ENCODE measurements around the gene CAMTA1. TPM values are rescaled to one million over a fixed set of nuclear protein-coding genes. Genes with fewer than 3 reads are reported as not detected.

The CAMTA1 gene
- total RNA-seq, 1 donor from 2014 or later, result 109 TPM

DNA sequence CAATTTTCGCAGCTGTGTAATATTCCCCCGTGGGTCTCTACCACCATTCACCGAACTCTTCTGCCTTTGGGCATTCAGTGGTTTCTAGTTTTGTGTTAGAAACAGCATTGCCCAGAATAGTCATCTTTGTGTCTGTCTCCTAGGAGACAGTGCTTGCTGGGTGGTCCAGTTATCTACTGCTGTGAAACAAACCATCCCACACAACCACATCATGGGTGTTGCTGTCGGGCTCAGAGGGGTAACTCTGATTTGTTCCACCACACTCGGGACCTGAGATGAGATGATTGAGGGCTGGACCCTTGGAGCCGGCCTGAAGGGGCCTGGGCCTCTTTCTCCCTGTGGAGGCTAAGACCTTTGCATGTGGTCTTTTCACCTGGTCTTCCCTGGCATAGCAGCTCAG lies 558.6 kb downstream of the CAMTA1 start:
- peaks cover 23% of the 10 kb centered on the region for H3K4me1 Mint-ChIP-seq
- H3K9me3 Mint-ChIP-seq, result peaks cover 4% of the 10 kb centered on the region
- DNase-seq (ENCODE audit: low read depth, low spot score), result no peak
- TF ChIP-seq, protein P1, sequence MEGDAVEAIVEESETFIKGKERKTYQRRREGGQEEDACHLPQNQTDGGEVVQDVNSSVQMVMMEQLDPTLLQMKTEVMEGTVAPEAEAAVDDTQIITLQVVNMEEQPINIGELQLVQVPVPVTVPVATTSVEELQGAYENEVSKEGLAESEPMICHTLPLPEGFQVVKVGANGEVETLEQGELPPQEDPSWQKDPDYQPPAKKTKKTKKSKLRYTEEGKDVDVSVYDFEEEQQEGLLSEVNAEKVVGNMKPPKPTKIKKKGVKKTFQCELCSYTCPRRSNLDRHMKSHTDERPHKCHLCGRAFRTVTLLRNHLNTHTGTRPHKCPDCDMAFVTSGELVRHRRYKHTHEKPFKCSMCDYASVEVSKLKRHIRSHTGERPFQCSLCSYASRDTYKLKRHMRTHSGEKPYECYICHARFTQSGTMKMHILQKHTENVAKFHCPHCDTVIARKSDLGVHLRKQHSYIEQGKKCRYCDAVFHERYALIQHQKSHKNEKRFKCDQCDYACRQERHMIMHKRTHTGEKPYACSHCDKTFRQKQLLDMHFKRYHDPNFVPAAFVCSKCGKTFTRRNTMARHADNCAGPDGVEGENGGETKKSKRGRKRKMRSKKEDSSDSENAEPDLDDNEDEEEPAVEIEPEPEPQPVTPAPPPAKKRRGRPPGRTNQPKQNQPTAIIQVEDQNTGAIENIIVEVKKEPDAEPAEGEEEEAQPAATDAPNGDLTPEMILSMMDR (conservative IDR thresholded peaks at IDR 0.05), result no peak
- no peaks in the 10 kb centered on the region for H3K27me3 Mint-ChIP-seq (ENCODE audit: low read depth)
- H3K27ac Mint-ChIP-seq (ENCODE audit: unreplicated experiment), result no peak overlapping the region
- H3K4me3 Mint-ChIP-seq, result no peak overlapping the region
- H3K36me3 Mint-ChIP-seq (ENCODE audit: low read depth), result no peaks in the 10 kb centered on the region

DNA sequence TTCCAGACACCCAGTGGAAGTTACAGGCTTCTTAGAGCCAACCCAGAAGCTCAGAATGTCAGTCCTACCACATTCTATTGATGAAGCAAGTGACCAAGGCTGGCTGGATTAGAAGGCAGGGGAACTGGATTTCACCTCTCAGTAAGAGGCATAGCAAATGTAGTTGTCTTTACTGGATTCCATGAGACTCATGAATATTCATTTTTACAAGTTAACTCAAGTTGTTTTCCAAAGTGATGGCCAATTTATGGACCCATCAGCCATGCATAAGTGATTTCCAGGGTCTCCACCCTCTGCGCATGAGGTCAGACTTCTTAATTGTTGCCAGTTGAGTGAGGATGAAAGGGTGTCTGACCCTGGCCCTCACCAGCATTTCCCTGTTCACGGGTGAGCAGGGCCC lies 559.0 kb downstream of the CAMTA1 start:
- DNase-seq (ENCODE audit: low read depth, low spot score), result no peak
- Mint-ChIP-seq H3K27ac (ENCODE audit: unreplicated experiment) (no peak overlapping the region), H3K9me3 (peaks cover 4% of the 10 kb centered on the region), H3K4me1 (peaks cover 26% of the 10 kb centered on the region), H3K4me3 (no peak overlapping the region), H3K27me3 (ENCODE audit: low read depth) (no peaks in the 10 kb centered on the region), H3K36me3 (ENCODE audit: low read depth) (no peaks in the 10 kb centered on the region)
- TF ChIP-seq, protein P1 (conservative IDR thresholded peaks at IDR 0.05), result no peak

DNA sequence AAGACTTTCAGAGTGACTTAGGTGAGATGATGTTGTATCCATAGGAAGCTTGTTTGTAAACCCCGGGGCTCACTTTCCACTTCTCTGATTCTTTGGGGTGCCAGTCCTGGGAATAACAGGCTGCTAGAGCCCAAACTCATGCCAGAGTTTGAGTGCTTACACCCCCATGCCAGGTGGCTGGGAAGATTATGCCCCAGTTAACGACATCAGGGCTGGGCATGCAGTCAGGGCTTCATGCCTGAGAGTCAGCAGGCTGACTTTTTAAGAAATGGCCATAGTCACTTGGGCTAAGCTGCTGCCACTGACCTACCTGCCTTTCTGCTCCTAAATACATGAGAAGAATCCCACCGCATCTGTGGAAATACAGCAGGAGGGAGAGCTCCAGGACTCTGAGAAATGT lies 560.3 kb downstream of the CAMTA1 start:
- Mint-ChIP-seq H3K9me3 (peaks cover 4% of the 10 kb centered on the region), H3K27me3 (ENCODE audit: low read depth) (no peaks in the 10 kb centered on the region), H3K27ac (ENCODE audit: unreplicated experiment) (no peak overlapping the region), H3K4me1 (peaks cover 26% of the 10 kb centered on the region), H3K36me3 (ENCODE audit: low read depth) (no peaks in the 10 kb centered on the region), H3K4me3 (no peak overlapping the region)
- TF ChIP-seq, protein P1 (conservative IDR thresholded peaks at IDR 0.05), result no peak
- DNase-seq (ENCODE audit: low read depth, low spot score), result no peak

DNA sequence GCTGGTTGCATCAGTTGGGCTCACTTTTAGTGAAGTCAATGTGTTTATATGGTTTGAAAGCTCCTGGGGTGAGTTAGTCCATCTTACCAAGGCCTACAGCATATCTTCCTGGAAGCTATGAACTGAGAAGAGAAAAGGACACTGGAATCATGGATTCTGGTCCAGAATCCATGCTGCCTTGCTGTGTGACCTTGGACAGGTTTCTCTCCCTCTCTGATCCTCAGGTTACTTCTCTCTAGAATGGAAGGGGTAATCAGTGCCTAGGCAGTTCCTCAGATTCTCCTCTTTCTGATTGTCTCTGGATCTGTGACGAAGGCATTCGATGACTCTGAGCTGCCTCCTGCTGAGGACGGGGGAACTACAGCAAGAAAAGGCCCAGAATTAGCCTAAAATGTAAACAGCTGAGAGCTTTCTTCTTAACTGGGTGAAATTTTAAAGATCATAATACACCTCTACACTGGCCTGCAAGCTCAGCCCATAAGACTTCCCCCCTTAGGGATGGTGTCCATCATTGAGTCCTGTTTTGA lies 560.9 kb downstream of the CAMTA1 start:
- no peak overlapping the region for H3K4me3 Mint-ChIP-seq
- H3K9me3 Mint-ChIP-seq, result peaks cover 4% of the 10 kb centered on the region
- TF ChIP-seq, protein P1 (conservative IDR thresholded peaks at IDR 0.05), result no peak
- peaks cover 26% of the 10 kb centered on the region for H3K4me1 Mint-ChIP-seq
- H3K27ac Mint-ChIP-seq (ENCODE audit: unreplicated experiment), result no peak overlapping the region
- no peaks in the 10 kb centered on the region for H3K27me3 Mint-ChIP-seq (ENCODE audit: low read depth)
- no peak for DNase-seq (ENCODE audit: low read depth, low spot score)
- no peaks in the 10 kb centered on the region for H3K36me3 Mint-ChIP-seq (ENCODE audit: low read depth)

DNA sequence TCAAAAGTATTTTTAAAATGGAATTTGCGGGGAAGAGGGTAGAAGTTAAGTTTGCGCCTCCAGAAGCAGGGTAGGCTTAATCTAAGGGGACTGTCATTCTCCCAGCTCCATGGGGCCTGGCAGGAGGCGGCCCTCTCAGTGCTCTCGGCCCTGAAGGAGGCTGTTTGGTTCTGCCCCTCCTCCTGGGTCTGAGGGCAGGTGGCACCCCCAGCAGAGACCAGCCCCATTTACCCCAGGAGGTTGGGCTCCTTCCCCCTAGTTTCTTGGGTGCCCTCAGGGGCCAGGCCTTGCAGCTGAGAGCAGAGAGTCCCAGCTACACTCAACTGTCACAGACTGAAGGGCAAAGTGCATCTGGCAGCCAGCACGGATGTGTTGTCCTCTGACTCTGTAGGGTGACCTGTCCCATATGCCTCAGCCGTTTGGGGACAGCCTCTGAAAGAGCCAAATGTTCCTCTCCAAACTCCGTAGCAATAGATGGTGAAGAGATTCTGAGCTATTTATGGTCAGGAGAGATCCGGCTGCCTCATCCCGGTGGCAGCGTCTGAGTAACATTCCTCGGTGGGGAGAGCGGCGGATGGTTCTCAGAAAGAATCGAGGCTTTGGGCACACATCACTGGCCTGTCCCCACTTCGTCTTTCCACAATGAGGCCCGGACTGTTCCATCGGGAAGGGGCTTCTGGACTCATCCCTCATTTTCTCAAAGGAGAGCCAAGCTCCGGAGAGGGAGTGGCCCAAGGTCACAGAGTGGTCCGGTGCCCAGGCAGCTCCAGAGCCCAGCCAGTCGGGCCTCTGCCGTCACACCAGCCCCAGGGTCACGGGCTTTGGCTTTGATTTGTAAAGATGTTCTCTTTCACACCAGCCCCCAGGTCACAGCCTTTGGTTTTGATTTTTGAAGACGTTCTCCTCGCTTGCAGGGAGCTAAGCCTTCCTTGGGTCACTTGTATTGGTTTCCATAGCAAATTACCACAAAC lies 561.6 kb downstream of the CAMTA1 start:
- H3K4me3 Mint-ChIP-seq, result no peak overlapping the region
- no peak overlapping the region for H3K27ac Mint-ChIP-seq (ENCODE audit: unreplicated experiment)
- no peaks in the 10 kb centered on the region for H3K27me3 Mint-ChIP-seq (ENCODE audit: low read depth)
- TF ChIP-seq, protein P1 (conservative IDR thresholded peaks at IDR 0.05), result no peak
- no peaks in the 10 kb centered on the region for H3K36me3 Mint-ChIP-seq (ENCODE audit: low read depth)
- peaks cover 4% of the 10 kb centered on the region for H3K9me3 Mint-ChIP-seq
- DNase-seq (ENCODE audit: low read depth, low spot score), result no peak
- peaks cover 26% of the 10 kb centered on the region for H3K4me1 Mint-ChIP-seq

Data from neural crest cell (in vitro differentiated cells).